HG02884 (cell line): Measurements from ENCODE around the gene C10orf71.

Experiments used
- ATAC-seq: cut with Tn5 transposase; IDR thresholded peaks from one replicate; pipeline ENCODE4 v1.9.1; 2021; ENCODE audit warnings: mild to moderate bottlenecking, moderate library complexity; ENCODE audit not compliant: unreplicated experiment

The C10orf71 gene

GRCh38 chr10:49356181-49356580 lies 57.2 kb downstream of the C10orf71 start:
- no peak for ATAC-seq

DNA sequence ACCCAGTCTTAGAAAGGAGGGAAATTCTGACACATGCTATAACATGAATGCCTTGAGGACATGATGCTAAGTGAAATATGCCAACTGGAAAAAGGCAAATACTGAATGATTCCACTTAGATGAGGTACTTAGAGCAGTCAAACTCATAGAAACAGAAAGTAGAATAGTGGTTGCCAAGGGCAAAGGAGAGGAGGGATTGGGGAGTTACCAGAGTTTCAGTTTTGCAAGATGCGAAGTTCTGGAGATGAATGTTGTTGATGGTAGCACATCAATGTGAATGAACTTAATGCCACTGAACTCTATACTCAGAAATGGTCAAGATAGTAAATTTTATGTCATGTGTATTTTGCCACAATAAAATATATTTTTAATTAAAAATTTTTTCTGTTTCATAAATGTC lies 58.0 kb downstream of the C10orf71 start:
- ATAC-seq: no peak

GRCh38 chr10:49357910-49358309 lies 58.9 kb downstream of the C10orf71 start:
- ATAC-seq: no peak

DNA sequence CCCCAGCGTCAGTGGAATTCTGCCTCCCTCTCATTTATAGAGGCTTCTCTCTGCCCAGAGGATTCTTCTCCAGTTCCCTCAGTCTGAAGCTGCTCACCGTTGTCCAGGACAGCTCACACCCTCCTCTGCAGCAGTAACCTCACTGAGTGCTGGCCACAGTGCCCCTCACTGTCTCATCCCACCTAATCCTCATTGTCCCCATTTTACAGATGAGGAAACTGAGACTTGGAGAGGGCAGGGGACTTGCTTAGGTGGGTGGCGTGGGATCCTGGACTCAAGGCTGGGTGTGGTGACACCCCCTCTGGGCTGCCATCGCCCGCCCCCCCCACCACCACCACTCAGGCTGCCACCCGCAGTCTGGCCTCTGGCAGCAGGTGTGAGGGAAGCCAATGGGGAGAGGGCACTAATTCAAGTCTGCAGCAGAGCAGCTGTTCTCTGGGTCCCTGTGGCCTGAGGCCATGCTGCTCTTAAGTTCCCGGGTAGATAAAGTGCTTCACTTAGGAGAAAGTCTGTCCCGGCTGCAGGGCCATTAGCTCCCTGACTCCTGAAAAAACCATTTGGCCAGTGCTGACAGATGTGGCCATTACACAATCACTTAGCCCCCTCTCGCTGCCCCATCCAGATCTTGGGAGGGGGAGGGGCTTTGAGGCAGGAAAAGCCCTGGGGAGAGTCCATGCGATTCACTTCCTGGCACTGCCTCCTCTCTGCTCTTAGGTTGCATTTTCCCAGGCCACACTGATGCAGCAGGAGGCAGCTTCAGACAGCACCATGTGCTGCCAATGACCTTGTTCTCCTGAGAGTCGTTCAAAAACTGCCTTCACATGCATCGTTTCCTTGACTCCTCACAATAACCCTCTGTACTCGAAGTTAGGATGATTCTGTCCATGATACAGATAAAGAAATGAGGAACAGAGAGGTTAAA lies 60.6 kb downstream of the C10orf71 start:
- ATAC-seq: no peak

- ATAC-seq: no peak
Observed at GRCh38 chr10:49360271-49361177, 61.6 kb downstream of the C10orf71 start.

DNA sequence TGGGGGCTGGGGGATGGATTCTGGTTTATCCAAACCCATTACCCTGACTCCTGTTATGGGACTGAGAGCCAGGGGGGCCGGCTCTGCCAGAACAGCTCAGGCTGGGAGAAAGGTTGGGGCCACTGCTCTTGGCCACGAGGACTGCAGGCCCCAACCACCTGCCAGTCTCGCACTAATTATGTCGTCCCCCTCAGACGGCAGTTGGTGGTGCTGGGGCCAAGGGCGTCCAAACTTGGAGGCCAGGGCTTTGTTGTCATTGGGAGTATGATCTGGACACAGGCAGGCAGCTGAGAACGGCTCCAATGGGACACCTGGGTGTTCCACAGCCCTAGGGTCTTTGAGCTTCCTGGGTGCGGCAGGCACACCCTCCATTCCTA lies 62.2 kb downstream of the C10orf71 start:
- no peak for ATAC-seq

- ATAC-seq: no peak
Observed at GRCh38 chr10:49361735-49362568, 63.0 kb downstream of the C10orf71 start.

DNA sequence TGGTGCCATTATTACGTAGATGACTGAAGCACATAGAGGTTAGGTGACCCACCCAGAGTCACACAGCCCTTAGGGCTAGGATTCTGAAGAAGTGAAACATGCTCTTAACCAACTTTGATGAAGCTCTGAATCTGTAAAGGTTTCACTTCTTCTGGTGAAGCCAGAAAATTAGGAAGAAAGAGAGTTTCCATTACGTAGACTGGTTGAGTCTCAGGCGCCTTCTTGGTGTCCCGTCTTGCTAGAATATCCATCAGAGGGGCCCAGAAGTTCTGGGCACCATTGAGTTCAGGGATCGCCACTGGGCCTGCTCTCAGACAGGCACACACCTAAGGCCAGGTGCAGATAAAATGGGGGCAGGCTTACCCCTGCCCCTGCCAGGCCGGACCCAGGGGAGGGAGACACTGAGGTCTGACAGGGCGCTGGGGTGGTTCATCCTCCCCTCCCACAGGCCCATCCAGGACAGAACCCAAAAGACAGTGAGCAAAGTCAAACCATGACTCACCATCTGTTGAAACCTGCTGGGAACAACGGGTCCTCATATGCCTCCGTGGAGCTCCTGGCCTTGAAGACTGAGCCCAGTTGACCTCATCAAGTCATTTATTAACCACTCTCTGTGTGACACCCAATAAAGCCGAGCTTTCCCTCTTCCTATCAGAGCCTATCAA lies 63.8 kb downstream of the C10orf71 start:
- peak; percentile 95 for ATAC-seq

DNA sequence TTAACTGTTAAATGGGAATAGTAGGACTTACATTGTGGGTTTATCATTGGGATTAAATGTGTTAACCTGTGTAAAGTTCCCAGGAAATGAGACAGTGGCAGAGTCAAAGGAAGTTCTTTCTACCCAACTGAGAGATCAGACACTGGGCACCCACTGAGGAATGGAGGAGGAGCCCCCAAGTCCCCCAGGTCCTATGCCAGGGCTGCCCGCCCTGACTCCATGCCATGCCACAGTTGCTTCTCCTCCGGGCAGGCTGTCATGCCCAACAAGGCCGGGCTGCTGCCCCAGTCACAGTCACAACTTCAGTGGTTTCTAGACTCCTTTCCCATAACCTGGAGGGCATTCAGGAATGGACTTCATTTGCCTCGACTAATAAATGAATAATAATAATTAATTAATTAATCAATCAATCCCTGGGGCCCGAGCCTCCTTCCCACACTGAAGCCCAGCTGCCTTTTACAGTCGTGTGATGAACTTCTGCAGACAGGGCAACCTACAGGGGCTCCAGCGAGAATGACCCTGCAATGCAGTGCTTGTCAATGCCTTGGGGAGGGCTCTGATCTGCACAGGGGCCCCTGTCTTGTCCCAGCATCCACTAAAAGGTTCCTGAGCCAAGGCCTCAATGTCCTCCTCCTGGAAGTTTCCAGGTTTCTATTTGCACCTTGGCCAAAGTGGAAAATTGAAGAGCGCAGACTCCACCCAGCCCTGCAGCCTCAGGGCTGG lies 64.5 kb downstream of the C10orf71 start:
- ATAC-seq: no peak

DNA sequence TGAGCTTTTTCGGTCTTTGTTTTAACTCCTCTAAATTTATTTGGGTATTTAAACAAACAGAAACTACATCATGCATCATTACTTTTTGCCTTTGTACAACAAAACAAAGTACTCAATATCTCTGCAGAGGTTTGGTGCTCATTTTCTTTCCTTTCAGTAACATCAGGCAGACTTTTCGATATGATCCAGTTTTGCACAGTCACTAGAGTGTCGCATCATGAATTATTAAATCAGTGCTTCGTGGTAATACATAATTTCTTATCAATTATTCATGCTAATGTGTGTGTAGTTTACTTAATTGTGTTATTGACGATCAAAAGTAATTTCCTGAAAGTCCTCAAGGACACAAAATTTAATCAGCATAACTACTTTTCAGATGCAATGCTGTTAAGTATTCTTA lies 65.1 kb downstream of the C10orf71 start:
- ATAC-seq: no peak

GRCh38 chr10:49364747-49365146 lies 65.8 kb downstream of the C10orf71 start:
- ATAC-seq: no peak

- no peak for ATAC-seq
Observed at GRCh38 chr10:49365275-49365674, 66.3 kb downstream of the C10orf71 start.

DNA sequence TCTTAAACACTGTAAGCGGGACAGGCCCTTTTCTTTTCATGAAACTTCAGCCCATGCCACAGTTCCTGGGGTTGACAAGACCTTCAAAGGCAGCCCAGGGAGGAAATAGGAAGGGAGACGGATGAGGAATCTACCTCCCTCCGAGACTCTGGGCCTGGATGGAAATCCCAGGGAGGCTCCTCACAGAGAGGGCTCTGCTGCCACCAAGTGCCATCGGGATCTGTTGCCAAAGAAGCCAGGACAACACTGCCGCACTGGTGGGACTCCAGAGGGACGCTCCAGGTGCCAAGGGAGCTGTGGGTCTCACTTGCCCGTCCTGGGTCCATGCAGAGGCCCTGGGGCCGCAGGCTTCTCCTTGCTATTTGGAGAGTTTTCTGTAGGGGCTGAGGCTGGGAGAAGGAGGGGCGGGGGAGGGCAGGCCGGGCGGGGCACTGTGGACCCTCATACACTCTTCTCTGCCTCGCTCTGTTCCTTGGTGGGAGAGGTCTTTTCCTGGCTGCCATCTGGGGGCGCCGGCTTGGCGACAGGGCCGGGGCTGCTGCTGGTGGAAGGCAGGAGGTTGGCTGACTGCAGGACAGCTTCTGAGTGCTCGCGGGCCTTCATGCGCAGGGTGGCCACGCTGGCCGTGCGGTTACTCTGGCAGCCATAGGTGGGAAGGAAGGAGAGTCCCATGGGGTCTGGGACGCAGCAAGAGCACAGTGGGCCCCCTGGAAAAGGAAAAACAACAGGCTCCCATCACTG lies 66.9 kb downstream of the C10orf71 start:
- no peak for ATAC-seq

- ATAC-seq: no peak
Observed at GRCh38 chr10:49366460-49366859, 67.5 kb downstream of the C10orf71 start.

- no peak for ATAC-seq
Observed at GRCh38 chr10:49367600-49367999, 68.6 kb downstream of the C10orf71 start.

DNA sequence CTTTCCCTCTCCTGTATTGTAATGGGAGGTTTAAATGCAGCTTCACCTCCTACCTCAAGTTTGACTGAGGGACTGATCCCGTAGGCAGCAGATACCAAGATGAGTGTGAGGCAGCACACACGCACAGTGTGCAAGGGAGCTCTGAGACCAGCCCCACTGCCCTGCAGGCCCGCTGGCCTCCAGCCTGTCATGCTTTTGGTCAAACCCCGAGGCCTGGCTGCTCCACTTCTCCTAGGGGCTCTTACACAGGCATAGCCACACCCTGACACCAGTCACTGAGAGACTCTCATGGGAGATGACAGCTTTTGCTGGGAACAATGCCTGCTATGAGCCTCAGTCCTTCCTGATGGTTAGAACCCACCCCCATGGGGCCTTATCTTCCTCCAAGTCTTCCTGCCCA lies 69.3 kb downstream of the C10orf71 start:
- ATAC-seq: no peak

- ATAC-seq: no peak
Observed at GRCh38 chr10:49369216-49370162, 70.5 kb downstream of the C10orf71 start.
